GM20000 (cell line): Measurements from ENCODE around the gene TBC1D19.
"Not testable (repeated sequence)": the region's sequence is repeated elsewhere in the genome, so short reads cannot be mapped to it uniquely, and the experiment has no call there.

ENCODE experiments used
- DNase-seq: peaks from one replicate; pipeline ENCODE4 v3.0.0; 2012; ENCODE audit warnings: low spot score
- CTCF ChIP-seq: IDR thresholded peaks from 2 replicates; pipeline ENCODE4 v1.5.1; 2012; ENCODE audit warnings: mild to moderate bottlenecking, control low read depth; ENCODE audit errors: extremely low read depth, missing control alignments

Gene TBC1D19

GRCh38 chr4:26685250-26685649, 101.4 kb downstream of the TBC1D19 start:
- TF ChIP-seq CTCF = no peak

DNA sequence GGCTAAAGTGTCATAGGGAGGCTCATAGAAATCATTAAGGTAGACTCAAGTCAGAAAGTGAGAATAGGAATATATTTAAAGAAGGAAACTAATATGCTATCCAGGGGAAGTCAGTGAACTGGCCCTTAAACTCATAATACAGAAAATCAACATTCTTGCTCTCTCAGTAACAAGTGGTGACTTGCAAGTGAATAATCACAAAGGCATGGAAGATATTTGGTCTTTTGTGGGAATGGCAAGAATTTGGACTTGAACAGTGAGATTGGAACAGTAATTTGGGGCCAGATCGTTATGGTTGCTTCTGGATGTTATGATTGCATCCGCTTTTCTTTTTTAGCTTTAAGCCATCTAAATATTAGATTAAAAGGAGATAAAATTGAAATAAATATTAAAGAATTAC, 103.8 kb downstream of the TBC1D19 start:
- DNase-seq = no peak
- TF ChIP-seq CTCF = no peak

More at GRCh38 chr4:26685250-26685649, 101.4 kb downstream of the TBC1D19 start:
- DNase-seq = no peak

- no peak for DNase-seq
- TF ChIP-seq CTCF = no peak
These were observed 106.6 kb downstream of the TBC1D19 start for GRCh38 chr4:26690506-26690905.

GRCh38 chr4:26692014-26692726, 108.3 kb downstream of the TBC1D19 start:
- DNase-seq = no peak
- TF ChIP-seq CTCF = no peak

DNA sequence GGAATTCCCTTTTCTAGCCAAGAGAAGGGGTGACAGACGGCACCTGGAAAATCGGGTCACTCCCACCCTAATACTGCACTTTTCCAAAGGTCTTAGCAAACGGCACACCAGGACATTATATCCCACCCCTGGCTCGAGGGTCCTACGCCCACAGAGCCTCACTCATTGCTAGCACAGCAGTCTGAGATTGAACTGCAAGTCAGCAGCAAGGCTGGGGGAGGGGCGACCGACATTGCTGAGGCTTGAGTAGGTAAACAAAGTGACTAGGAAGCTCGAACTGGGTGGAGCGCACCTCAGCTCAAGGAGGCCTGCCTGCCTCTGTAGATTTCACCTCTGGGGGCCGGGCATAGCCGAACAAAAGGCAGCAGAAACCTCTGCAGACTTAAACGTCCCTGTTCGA, 110.2 kb downstream of the TBC1D19 start:
- not testable (repeated sequence) for DNase-seq

- TF ChIP-seq CTCF = no peak
- no peak for DNase-seq
These were observed 116.2 kb downstream of the TBC1D19 start for GRCh38 chr4:26700110-26700509.

- DNase-seq = no peak
- no peak for TF ChIP-seq CTCF
These were observed 117.2 kb downstream of the TBC1D19 start for GRCh38 chr4:26701095-26701494.

DNA sequence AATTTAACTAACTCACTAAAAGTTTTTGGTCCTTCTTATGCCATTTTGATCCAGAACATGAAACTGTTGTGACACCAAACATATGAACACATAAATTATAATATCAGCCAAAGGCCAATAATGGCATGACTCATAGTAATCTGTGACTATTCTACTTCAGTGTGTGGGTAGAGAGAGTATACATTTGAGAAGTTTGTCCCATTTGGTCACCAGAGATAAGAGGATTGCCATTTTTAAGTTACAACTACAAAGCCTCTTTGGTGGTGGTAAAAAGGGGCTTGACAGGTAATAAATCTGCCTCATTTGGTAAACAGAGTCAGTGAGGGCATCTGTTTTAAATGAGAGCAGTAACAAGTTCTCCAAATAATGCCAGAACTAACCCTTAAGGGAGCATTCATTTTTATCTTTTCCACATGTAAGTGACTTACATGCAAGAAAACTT, 117.9 kb downstream of the TBC1D19 start:
- DNase-seq = no peak
- TF ChIP-seq CTCF = no peak
